ENCODE measurements around the gene SMIM27. TPM values are rescaled to one million over a fixed set of nuclear protein-coding genes. Genes with fewer than 3 reads are reported as not detected.
"Not testable (repeated sequence)": the region's sequence is repeated elsewhere in the genome, so short reads cannot be mapped to it uniquely, and the experiment has no call there.

The SMIM27 gene
- total RNA-seq (10 to 100 TPM in 1 of 2 donors, 1 to 10 TPM in 1; 7.0 to 27.8 TPM), polyA plus RNA-seq (ENCODE audit: insufficient read length in 2 of 2) (10 to 100 TPM; 19.5 to 22.9 TPM)
- long read RNA-seq, donor 1, transcript SMIM27-206 (1 exons, 668 nt) = major isoform, 7 of 35 reads
- long read RNA-seq, donor 1, partial matches to known transcripts = 28 of 35 reads
- long read RNA-seq, donor 1, other reads (novel, unspliced or antisense) = 0 of 35 reads
- long read RNA-seq, donor 2, transcript SMIM27-206 (1 exons, 668 nt) = major isoform, 8 of 217 reads
- long read RNA-seq, donor 2, partial matches to known transcripts = 35 of 217 reads
- long read RNA-seq, donor 2, other reads (novel, unspliced or antisense) = 173 of 217 reads
- long read RNA-seq, donor 3, transcript SMIM27-206 (1 exons, 668 nt) = major isoform, 8 of 20 reads
- long read RNA-seq, donor 3, partial matches to known transcripts = 12 of 20 reads
- long read RNA-seq, donor 3, other reads (novel, unspliced or antisense) = 0 of 20 reads
- long read RNA-seq, donor 4, transcript SMIM27-206 (1 exons, 668 nt) = major isoform, 16 of 45 reads
- long read RNA-seq, donor 4, partial matches to known transcripts = 28 of 45 reads
- long read RNA-seq, donor 4, other reads (novel, unspliced or antisense) = 0 of 45 reads

- Histone ChIP-seq H3K4me3 (ENCODE audit: low read depth, low read length) (peak within 1 kb of the TSS; percentile 97), H3K27ac (ENCODE audit: low read depth, low read length) (peak within 1 kb of the TSS; percentile 100), H3K9me3 (ENCODE audit: control insufficient read depth, insufficient read depth, low read length) (no peaks in the 10 kb centered on the region), H3K4me1 (ENCODE audit: control insufficient read depth, insufficient read depth, low read length) (peaks cover 9% of the 10 kb centered on the region), H3K36me3 (ENCODE audit: control insufficient read depth, insufficient read depth, low read length) (peaks cover 2% of the 10 kb centered on the region), H3K27me3 (ENCODE audit: control insufficient read depth, insufficient read depth, low read length) (no peaks in the 10 kb centered on the region)
- WGBS (ENCODE audit: insufficient coverage) = 0% methylated on average over 41 of the region's 46 CpGs
- DNase-seq (ENCODE audit: low read depth in 4 of 6, low spot score in 6 of 6) = peak; percentile 79 to 98 (median 90)
These were observed at the start of gene SMIM27, which contains the start of gene TOPORS for GRCh38 chr9:32552172-32552872. SMIM27 (plus strand) TSS chr9:32552327; CDS start chr9:32552435, 108 bp downstream. TOPORS (minus strand) TSS chr9:32552586; CDS start chr9:32552436, 150 bp downstream.

GRCh38 chr9:32502464-32502863 is 49.7 kb upstream of the SMIM27 start:
- no peak for DNase-seq (ENCODE audit: low read depth in 4 of 6, low spot score in 6 of 6)
- no peaks in the 10 kb centered on the region for H3K4me1 ChIP-seq (ENCODE audit: control insufficient read depth, insufficient read depth, low read length)
- 70% methylated on average over 2 of the region's 4 CpGs for WGBS (ENCODE audit: insufficient coverage)
- no peak overlapping the region for H3K27ac ChIP-seq (ENCODE audit: low read depth, low read length)
- no peaks in the 10 kb centered on the region for H3K9me3 ChIP-seq (ENCODE audit: control insufficient read depth, insufficient read depth, low read length)
- H3K4me3 ChIP-seq (ENCODE audit: low read depth, low read length) = no peak overlapping the region
- no peaks in the 10 kb centered on the region for H3K27me3 ChIP-seq (ENCODE audit: control insufficient read depth, insufficient read depth, low read length)
- H3K36me3 ChIP-seq (ENCODE audit: control insufficient read depth, insufficient read depth, low read length) = no peaks in the 10 kb centered on the region

GRCh38 chr9:32503008-32503407 is 49.1 kb upstream of the SMIM27 start:
- Histone ChIP-seq H3K4me3 (ENCODE audit: low read depth, low read length) (no peak overlapping the region), H3K36me3 (ENCODE audit: control insufficient read depth, insufficient read depth, low read length) (no peaks in the 10 kb centered on the region), H3K27me3 (ENCODE audit: control insufficient read depth, insufficient read depth, low read length) (no peaks in the 10 kb centered on the region), H3K4me1 (ENCODE audit: control insufficient read depth, insufficient read depth, low read length) (no peaks in the 10 kb centered on the region), H3K27ac (ENCODE audit: low read depth, low read length) (no peak overlapping the region), H3K9me3 (ENCODE audit: control insufficient read depth, insufficient read depth, low read length) (no peaks in the 10 kb centered on the region)
- DNase-seq (ENCODE audit: low read depth in 4 of 6, low spot score in 6 of 6) = no peak
- WGBS (ENCODE audit: insufficient coverage) = 37% methylated on average over 3 of the region's 3 CpGs

GRCh38 chr9:32508728-32509127 is 43.4 kb upstream of the SMIM27 start:
- no peaks in the 10 kb centered on the region for H3K27me3 ChIP-seq (ENCODE audit: control insufficient read depth, insufficient read depth, low read length)
- no peak overlapping the region for H3K4me3 ChIP-seq (ENCODE audit: low read depth, low read length)
- no peaks in the 10 kb centered on the region for H3K36me3 ChIP-seq (ENCODE audit: control insufficient read depth, insufficient read depth, low read length)
- DNase-seq (ENCODE audit: low read depth in 4 of 6, low spot score in 6 of 6) = no peak
- no CpG with 5 or more reads among the region's 1 CpG for WGBS (ENCODE audit: insufficient coverage)
- H3K4me1 ChIP-seq (ENCODE audit: control insufficient read depth, insufficient read depth, low read length) = no peaks in the 10 kb centered on the region
- no peaks in the 10 kb centered on the region for H3K9me3 ChIP-seq (ENCODE audit: control insufficient read depth, insufficient read depth, low read length)
- H3K27ac ChIP-seq (ENCODE audit: low read depth, low read length) = no peak overlapping the region

GRCh38 chr9:32516241-32516640 is 35.9 kb upstream of the SMIM27 start:
- no peak for DNase-seq (ENCODE audit: low read depth in 4 of 6, low spot score in 6 of 6)
- Histone ChIP-seq H3K36me3 (ENCODE audit: control insufficient read depth, insufficient read depth, low read length) (no peaks in the 10 kb centered on the region), H3K27me3 (ENCODE audit: control insufficient read depth, insufficient read depth, low read length) (no peaks in the 10 kb centered on the region), H3K4me3 (ENCODE audit: low read depth, low read length) (no peak overlapping the region), H3K9me3 (ENCODE audit: control insufficient read depth, insufficient read depth, low read length) (peaks cover 6% of the 10 kb centered on the region), H3K27ac (ENCODE audit: low read depth, low read length) (no peak overlapping the region), H3K4me1 (ENCODE audit: control insufficient read depth, insufficient read depth, low read length) (no peaks in the 10 kb centered on the region)

- Histone ChIP-seq H3K4me3 (ENCODE audit: low read depth, low read length) (no peak overlapping the region), H3K27ac (ENCODE audit: low read depth, low read length) (no peak overlapping the region), H3K4me1 (ENCODE audit: control insufficient read depth, insufficient read depth, low read length) (no peaks in the 10 kb centered on the region), H3K36me3 (ENCODE audit: control insufficient read depth, insufficient read depth, low read length) (no peaks in the 10 kb centered on the region), H3K27me3 (ENCODE audit: control insufficient read depth, insufficient read depth, low read length) (no peaks in the 10 kb centered on the region), H3K9me3 (ENCODE audit: control insufficient read depth, insufficient read depth, low read length) (peaks cover 6% of the 10 kb centered on the region)
- no peak for DNase-seq (ENCODE audit: low read depth in 4 of 6, low spot score in 6 of 6)
- no CpG with 5 or more reads among the region's 1 CpG for WGBS (ENCODE audit: insufficient coverage)
These were observed 33.9 kb upstream of the SMIM27 start for GRCh38 chr9:32518276-32518675.

GRCh38 chr9:32523910-32524309 is 28.2 kb upstream of the SMIM27 start:
- no peak for DNase-seq (ENCODE audit: low read depth in 4 of 6, low spot score in 6 of 6)
- H3K9me3 ChIP-seq (ENCODE audit: control insufficient read depth, insufficient read depth, low read length) = no peaks in the 10 kb centered on the region
- H3K27ac ChIP-seq (ENCODE audit: low read depth, low read length) = no peak overlapping the region
- no peaks in the 10 kb centered on the region for H3K27me3 ChIP-seq (ENCODE audit: control insufficient read depth, insufficient read depth, low read length)
- whole genome bisulfite sequencing (ENCODE audit: insufficient coverage) = no CpG with 5 or more reads among the region's 1 CpG
- no peak overlapping the region for H3K4me3 ChIP-seq (ENCODE audit: low read depth, low read length)
- peaks cover 9% of the 10 kb centered on the region for H3K4me1 ChIP-seq (ENCODE audit: control insufficient read depth, insufficient read depth, low read length)
- H3K36me3 ChIP-seq (ENCODE audit: control insufficient read depth, insufficient read depth, low read length) = no peaks in the 10 kb centered on the region

- H3K4me3 ChIP-seq (ENCODE audit: low read depth, low read length); H3K9me3 ChIP-seq (ENCODE audit: control insufficient read depth, insufficient read depth, low read length); DNase-seq (ENCODE audit: low read depth in 4 of 6, low spot score in 6 of 6); H3K27ac ChIP-seq (ENCODE audit: low read depth, low read length); H3K4me1 ChIP-seq (ENCODE audit: control insufficient read depth, insufficient read depth, low read length); H3K27me3 ChIP-seq (ENCODE audit: control insufficient read depth, insufficient read depth, low read length); H3K36me3 ChIP-seq (ENCODE audit: control insufficient read depth, insufficient read depth, low read length): not testable (repeated sequence)
- WGBS (ENCODE audit: insufficient coverage) = 94% methylated on average over 9 of the region's 11 CpGs
These were observed 27.6 kb upstream of the SMIM27 start for GRCh38 chr9:32524558-32524891.

GRCh38 chr9:32524892-32525708 is 27.0 kb upstream of the SMIM27 start:
- peaks cover 9% of the 10 kb centered on the region for H3K4me1 ChIP-seq (ENCODE audit: control insufficient read depth, insufficient read depth, low read length)
- DNase-seq (ENCODE audit: low read depth in 4 of 6, low spot score in 6 of 6) = peak in 3 of 6 donors; percentile 15 to 25 (median 17)
- H3K36me3 ChIP-seq (ENCODE audit: control insufficient read depth, insufficient read depth, low read length) = no peaks in the 10 kb centered on the region
- peak overlapping the region; percentile 90 for H3K27ac ChIP-seq (ENCODE audit: low read depth, low read length)
- WGBS (ENCODE audit: insufficient coverage) = 64% methylated on average over 16 of the region's 22 CpGs
- H3K4me3 ChIP-seq (ENCODE audit: low read depth, low read length) = peak overlapping the region; percentile 74
- no peaks in the 10 kb centered on the region for H3K27me3 ChIP-seq (ENCODE audit: control insufficient read depth, insufficient read depth, low read length)
- H3K9me3 ChIP-seq (ENCODE audit: control insufficient read depth, insufficient read depth, low read length) = no peaks in the 10 kb centered on the region

Data from spinal cord (tissue), 10 donors.